GM12873 (cell line): ENCODE results near the gene EYS.

Experiments used
- TF ChIP-seq, protein P1 (sequence below): IDR thresholded peaks from 2 replicates; pipeline ENCODE4 v1.5.1; 2012; ENCODE audit warnings: low read depth, mild to moderate bottlenecking, moderate library complexity, low read length, control low read depth; ENCODE audit not compliant: insufficient read depth; ENCODE audit errors: missing control alignments

EYS gene

GRCh38 chr6:64932486-64932885 is 774.5 kb downstream of the EYS start:
- TF ChIP-seq, protein P1, sequence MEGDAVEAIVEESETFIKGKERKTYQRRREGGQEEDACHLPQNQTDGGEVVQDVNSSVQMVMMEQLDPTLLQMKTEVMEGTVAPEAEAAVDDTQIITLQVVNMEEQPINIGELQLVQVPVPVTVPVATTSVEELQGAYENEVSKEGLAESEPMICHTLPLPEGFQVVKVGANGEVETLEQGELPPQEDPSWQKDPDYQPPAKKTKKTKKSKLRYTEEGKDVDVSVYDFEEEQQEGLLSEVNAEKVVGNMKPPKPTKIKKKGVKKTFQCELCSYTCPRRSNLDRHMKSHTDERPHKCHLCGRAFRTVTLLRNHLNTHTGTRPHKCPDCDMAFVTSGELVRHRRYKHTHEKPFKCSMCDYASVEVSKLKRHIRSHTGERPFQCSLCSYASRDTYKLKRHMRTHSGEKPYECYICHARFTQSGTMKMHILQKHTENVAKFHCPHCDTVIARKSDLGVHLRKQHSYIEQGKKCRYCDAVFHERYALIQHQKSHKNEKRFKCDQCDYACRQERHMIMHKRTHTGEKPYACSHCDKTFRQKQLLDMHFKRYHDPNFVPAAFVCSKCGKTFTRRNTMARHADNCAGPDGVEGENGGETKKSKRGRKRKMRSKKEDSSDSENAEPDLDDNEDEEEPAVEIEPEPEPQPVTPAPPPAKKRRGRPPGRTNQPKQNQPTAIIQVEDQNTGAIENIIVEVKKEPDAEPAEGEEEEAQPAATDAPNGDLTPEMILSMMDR: no peak

- TF ChIP-seq, protein P1: no peak
These were observed 776.3 kb downstream of the EYS start for GRCh38 chr6:64930681-64931080.

- TF ChIP-seq, protein P1: no peak
These were observed 781.0 kb downstream of the EYS start for GRCh38 chr6:64926051-64926450.

- TF ChIP-seq, protein P1: no peak
These were observed 786.8 kb downstream of the EYS start for GRCh38 chr6:64920257-64920656.

DNA sequence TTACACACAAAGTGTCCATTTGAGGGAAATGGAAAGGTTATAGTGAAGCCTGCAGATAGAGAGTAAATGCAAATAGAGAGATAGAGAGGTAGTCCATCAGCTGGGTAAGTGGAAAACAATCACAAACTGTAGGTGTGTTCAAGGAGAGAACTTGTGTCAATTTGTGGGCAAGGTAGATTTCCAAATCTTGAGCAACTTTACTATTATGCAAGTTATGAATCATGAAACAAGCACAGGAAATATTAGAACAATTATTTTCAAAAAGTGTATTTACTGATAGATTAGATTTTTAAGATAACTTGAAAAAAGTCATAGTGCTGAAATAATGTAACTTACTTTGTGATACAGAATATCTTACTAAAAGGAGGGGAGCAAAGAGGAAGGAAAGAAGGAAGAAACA is 792.9 kb downstream of the EYS start:
- TF ChIP-seq, protein P1: no peak

DNA sequence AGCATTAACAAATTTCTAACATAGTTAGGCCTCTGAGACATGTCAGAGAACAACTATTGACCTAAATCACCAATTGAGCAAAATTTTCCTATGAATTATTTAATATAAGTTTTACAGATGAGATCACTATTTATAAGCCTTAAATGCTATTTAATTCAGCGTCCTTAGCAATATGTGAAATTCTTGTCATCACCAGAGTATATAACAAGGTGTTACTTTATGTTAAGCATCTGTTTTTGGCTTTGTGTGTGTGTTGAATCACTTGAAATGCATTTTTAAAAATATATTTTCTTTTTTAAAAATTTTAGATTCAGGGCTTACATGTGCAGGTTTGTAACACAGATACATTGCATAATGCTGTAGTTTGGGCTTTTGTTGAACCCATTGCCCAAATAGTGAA is 794.1 kb downstream of the EYS start:
- TF ChIP-seq, protein P1: no peak

DNA sequence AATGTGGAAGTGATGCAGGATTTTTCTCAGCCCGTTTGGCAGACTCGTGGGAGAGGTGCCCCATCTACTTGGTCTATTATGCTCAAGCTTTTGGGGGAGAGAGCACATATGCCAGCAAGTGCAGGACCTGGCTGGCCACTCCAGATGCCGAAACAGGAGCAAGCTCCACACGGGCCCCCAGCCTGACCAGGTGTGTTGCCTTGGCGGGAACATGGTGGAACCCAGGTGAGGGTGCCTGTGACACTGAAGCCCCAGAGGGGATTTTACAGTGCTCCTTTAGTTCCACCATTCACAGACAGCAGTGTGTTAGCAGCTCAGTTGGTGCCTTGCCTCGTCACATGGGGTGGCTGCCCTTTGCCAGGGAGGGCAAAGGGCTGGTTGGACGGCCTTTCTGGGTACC is 798.9 kb downstream of the EYS start:
- TF ChIP-seq, protein P1: no peak
